SW480 (cell line): Measurements from ENCODE around the gene ASPG.
A peak's percentile ranks its signal among the peaks of the same experiment; 100 is the strongest.

Source experiments
- DNase-seq: peaks from one replicate; pipeline ENCODE4 v3.0.0-alpha.2; 2016; ENCODE audit warnings: low spot score

ASPG gene

GRCh38 chr14:104093366-104094055 is 8.0 kb downstream of the ASPG start:
- peak; percentile 57 for DNase-seq

- DNase-seq, result no peak
Observed at GRCh38 chr14:104094056-104094708, 8.7 kb downstream of the ASPG start.

- peak; percentile 47 for DNase-seq
Observed at GRCh38 chr14:104094709-104095425, 9.4 kb downstream of the ASPG start.

DNA sequence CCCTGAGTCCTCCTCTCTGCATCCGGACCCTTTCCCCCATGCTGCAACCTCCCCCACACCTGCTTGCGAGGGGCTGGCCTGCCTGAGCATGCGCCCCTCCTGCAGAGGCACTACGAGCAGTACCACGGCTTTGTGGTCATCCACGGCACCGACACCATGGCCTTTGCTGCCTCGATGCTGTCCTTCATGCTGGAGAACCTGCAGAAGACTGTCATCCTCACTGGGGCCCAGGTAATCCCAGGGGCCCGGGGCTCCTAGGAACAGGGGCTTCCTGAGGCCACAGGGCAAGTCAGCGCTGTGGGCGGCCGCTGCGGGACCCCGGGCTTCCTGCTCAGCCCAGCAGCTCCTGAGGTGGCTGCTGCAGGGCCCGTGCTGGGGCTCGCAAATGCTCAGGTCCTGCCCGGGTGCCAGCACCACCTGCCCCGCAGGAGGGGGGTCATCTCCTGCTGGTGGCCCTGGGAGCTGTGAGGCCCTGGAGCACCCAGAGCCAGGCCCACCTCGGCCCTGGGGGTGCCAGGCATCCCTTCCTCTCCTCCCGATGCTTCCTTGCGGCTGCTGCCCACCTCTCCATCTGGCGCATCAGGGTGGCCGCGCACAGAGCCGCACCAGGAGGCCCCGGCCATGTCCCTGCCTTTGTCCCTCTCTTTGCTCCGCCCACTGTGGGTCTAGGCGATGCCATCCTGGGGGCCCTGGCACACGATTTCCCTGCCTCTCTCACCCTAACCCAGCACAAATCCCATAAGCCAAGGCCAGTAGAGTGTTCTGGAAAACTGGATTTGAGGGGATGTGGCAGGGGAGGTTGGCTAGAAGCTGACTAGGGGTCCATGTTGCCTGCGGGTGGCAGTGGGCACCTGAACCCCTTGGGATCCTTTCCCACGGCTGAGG is 10.2 kb downstream of the ASPG start:
- no peak for DNase-seq

DNA sequence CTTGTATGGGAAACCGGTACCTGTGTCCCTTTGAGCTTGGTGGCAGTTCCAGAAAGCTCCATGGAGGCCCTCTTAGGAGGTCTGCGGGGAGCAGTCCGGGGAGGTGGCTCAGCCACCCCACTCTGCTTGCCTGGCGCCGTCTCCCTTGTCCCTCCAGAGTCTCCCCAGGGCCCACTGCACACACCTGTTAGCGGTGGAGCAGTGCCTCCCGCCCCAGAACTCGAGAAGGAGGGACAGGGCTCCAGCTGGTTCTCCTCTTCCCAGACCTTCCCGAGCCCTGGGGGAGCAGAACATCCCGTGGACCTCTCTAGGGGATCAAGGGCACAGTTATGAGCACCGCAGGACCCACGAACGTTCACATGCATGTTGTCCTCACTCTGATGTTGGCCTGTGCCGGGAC is 10.8 kb downstream of the ASPG start:
- DNase-seq, result no peak

GRCh38 chr14:104096751-104097700 is 11.5 kb downstream of the ASPG start:
- DNase-seq, result no peak

DNA sequence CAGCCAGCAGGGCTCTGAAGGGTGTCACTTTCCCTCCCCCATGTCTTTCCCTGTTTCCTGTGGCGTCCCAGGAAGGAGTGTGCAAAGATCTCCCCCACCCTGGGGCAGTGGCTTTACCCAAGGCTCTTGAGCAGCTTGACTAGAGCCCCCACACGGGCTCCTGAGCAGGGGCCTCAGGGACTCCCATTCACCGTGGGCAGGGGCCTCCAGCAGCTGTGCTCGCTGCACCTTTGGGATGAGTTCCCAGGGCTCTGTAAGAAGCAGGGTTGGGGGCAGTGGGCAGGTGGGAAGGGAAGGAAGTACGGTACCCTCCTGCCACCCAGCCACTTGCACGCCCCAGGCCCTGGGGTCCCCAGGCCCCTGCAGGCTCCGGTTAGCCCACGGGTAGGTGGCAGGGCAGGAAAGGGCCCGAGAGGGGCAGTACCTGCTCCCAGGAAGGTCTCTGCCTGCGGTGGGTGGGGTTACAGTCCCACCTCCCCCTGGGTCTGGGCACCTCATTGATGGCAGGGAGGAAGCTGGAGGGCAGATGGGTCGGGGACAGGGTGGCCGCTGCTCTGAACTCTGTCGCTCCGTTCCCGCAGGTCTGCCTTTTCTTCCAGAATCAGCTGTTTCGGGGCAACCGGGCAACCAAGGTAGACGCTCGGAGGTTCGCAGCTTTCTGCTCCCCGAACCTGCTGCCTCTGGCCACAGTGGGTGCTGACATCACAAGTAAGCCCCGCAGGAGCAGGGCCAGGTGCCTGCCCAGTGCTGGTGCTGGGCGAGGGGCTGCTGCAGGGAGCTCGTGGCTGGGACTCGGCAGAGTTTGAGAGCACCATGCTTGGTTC is 13.0 kb downstream of the ASPG start:
- DNase-seq, result no peak

GRCh38 chr14:104099096-104100041 is 13.9 kb downstream of the ASPG start:
- no peak for DNase-seq

- DNase-seq, result no peak
Observed at GRCh38 chr14:104100171-104101085, 14.9 kb downstream of the ASPG start.

- no peak for DNase-seq
Observed at GRCh38 chr14:104101086-104101621, 15.7 kb downstream of the ASPG start.

GRCh38 chr14:104101651-104102281 is 16.3 kb downstream of the ASPG start:
- DNase-seq, result no peak

- DNase-seq, result no peak
Observed at GRCh38 chr14:104102282-104102914, 16.9 kb downstream of the ASPG start.

DNA sequence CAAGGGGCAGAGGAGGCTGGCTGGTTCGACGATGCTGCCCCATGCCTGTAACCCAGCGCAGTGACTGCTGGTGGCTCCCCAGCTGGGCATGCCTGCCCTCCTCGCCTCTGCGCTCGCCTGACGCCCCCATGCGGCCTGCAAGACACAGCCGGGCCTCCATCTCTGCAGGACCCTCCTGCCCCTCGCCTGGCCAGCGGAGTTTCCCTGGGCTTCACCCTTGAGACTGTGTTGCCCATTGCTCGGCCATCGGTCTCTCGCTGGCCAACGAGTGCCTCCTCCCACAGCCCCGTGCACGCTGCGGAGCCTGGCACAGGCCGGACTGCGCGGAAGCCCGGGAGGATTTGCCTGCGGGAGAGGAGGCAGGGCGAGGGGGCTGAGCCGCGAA is 17.6 kb downstream of the ASPG start:
- no peak for DNase-seq

DNA sequence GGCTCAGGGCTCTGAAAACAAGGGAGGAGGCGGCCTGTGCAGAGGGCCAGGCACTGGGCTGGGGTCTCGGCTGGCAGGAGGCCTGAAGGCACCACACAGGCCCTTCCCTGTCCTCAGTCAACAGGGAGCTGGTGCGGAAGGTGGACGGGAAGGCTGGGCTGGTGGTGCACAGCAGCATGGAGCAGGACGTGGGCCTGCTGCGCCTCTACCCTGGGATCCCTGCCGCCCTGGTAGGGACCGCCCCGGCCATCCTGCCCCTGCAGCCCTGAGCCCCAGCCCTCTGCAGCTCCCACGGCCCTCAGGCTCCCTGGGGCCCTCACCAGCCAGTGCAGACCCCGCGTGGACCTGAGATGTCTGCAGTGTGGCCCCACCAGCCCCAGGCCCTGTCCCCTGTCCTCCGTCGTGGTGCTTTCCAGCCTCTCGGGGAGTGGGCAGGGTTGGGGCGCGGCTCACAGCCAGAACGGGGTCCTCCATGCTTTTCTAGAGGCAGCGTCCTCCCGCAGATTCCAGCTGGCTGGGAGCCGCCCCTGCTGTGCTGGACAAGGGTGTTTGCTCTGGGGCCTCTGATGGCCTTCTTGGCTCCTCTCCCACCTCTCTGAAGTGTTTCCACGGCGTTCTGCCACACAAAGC is 18.1 kb downstream of the ASPG start:
- no peak for DNase-seq

DNA sequence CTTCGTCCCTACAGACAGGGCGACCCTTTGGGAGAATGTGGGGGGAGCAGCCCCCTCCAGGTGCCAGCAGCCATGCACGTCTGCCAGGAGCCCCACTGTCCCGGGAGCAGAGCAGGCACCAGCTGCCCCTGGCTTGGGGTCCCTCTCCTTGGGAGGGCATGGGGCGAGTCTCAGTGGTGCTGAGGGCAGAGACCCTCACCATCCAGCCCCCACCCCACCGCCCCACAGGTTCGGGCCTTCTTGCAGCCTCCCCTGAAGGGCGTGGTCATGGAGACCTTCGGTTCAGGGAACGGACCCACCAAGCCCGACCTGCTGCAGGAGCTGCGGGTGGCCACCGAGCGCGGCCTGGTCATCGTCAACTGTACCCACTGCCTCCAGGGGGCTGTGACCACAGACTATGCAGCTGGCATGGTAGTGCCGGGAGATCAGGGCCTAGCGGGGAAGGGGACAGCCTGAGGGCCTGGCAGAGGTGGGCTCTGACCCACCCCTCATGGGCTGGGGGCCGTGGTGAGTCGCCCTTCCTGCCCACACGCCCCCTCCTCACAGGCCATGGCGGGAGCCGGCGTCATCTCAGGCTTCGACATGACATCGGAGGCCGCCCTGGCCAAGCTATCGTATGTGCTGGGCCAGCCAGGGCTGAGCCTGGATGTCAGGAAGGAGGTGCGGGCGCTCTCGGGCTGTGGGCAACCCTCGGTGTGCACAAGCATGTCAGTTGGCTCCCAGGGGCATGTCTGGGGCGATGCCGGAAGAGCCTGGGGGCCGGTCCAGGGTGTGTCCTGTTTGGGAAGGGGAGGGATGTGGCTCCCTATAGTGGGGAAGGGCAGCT is 18.8 kb downstream of the ASPG start:
- DNase-seq, result no peak
